Astrocyte of the cerebellum (primary cell): ENCODE measurements around the gene CTIF.

Experiments
- DNase-seq: peaks from one replicate; pipeline ENCODE4 v3.0.0-alpha.2; 2011; ENCODE audit warnings: low read depth
- H3K4me3 ChIP-seq: 2 replicates; pipeline ENCODE4 v1.5.1; 2011; ENCODE audit warnings: mild to moderate bottlenecking, low read depth, low read length, moderate library complexity
- in situ Hi-C: cut with HindIII; loops from 2 replicates; pipeline ENCODE4 v1.10.0; 2017; ENCODE audit warnings: low sequenced_read_pairs
- TF ChIP-seq, protein P1 (sequence below): IDR thresholded peaks from 2 replicates; pipeline ENCODE4 v1.5.1; 2012; ENCODE audit warnings: low read length, low read depth, moderate library complexity, mild to moderate bottlenecking; ENCODE audit errors: missing control alignments

Gene CTIF

DNA sequence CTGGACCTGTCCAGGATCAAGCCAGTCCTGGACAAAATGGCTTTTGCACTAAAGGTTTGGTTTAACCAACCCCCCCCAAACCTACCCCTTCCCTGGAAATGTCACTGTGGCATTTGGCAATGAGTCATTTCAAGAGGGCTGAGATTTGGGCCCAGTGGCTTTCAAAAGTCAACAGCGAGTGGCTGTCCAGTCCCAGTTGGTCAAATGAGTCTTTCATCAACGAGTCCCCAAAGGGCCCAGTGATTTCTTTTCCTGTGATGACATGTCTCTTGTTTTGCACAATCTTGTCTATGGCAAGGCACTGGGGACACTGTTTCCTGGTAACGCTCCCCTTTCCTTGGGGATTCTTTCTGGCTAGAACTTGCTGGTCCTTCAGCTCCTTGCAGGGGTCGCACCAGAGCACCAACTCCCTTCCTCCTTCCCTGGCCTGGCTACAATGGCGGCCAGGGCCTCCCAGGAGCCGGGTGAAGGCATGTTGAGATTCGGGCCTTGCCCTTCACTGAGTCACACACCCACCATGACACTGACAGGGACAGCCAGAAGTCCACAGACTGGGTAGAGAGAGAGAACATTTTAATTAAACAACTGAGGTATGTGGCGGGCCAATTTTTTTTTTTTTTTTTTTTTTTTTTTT is 324.7 kb downstream of the CTIF start:
- DNase-seq, result no peak
- in situ Hi-C loops, result no loop called here
- TF ChIP-seq, protein P1, sequence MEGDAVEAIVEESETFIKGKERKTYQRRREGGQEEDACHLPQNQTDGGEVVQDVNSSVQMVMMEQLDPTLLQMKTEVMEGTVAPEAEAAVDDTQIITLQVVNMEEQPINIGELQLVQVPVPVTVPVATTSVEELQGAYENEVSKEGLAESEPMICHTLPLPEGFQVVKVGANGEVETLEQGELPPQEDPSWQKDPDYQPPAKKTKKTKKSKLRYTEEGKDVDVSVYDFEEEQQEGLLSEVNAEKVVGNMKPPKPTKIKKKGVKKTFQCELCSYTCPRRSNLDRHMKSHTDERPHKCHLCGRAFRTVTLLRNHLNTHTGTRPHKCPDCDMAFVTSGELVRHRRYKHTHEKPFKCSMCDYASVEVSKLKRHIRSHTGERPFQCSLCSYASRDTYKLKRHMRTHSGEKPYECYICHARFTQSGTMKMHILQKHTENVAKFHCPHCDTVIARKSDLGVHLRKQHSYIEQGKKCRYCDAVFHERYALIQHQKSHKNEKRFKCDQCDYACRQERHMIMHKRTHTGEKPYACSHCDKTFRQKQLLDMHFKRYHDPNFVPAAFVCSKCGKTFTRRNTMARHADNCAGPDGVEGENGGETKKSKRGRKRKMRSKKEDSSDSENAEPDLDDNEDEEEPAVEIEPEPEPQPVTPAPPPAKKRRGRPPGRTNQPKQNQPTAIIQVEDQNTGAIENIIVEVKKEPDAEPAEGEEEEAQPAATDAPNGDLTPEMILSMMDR, result no peak
- H3K4me3 ChIP-seq, result no peak overlapping the region

DNA sequence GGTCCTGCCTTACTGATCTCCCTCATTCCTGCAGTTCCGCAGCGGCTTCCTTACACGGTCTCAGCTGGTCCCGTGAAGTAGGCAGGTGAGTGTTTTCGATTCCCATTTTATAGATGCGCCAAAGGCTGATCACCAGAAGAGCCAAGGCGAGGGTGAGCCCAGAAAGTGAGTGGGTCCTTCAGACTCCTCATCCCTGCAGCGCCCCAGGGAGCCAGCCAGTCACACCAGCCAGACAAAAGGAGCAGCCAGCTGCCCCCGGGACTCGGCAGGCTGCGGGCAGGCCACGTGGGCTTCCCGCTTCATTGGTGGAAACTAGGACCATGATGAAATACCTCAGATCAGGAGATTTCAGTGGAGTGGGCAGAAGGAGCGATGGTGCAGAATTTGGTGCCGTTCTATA is 326.0 kb downstream of the CTIF start:
- in situ Hi-C loops, result no loop called here
- TF ChIP-seq, protein P1, result no peak
- DNase-seq, result no peak
- no peak overlapping the region for H3K4me3 ChIP-seq

DNA sequence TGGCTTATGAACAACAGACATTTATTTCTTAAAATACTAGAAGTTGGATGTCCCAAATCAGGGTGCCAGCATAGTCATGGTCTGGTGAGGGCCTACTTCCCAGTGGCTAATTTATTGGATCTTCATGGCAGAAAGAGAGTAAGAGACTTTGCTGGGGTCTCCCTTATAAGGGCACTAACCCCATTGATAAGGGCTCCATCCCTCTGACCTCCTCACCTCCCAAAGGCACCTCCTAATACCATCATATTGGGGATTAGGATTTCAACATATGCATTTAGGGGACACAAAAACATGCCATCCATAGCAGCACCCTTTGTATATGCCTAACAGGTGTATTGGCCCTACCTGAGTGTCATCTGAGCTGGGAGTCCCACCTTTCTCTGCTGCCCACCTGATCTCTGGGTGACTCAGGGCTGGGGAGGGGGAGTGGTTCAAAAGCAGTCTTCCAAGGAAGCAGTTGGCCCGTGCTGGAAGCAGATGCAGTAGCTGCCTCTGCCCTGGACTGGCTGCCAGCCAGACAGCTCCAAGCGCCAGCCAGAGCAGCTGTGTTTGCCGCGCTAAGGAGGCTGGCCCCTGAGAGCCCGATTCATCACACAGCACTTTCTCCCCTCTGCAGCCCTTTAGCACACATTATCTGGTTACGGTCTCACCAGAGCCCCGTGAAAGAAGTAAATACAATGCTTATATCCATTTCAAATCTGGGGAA is 327.4 kb downstream of the CTIF start:
- DNase-seq, result peak; percentile 38
- TF ChIP-seq, protein P1, result no peak
- no peak overlapping the region for H3K4me3 ChIP-seq
- in situ Hi-C loops, result no loop called here

DNA sequence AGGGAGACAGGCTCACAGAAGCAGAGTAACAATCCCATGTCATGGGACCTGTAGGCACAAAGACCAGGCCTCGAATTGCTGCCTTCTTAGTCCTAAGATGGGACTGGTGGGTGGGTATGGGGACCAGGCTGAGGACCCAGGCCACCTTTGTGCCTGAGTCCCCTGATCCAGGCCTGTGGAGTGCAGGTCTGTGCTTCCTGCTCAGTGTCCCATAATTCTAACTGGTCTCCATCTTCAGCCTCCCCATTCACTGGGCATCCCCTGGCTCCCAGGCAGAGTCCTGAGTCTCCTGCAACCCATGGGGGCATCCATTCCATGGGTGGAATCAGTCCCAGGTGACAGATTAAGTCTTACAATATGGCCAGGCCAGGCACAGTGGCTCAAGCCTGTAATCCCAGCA is 328.0 kb downstream of the CTIF start:
- TF ChIP-seq, protein P1, result no peak
- in situ Hi-C loops, result no loop called here
- no peak for DNase-seq
- no peak overlapping the region for H3K4me3 ChIP-seq

DNA sequence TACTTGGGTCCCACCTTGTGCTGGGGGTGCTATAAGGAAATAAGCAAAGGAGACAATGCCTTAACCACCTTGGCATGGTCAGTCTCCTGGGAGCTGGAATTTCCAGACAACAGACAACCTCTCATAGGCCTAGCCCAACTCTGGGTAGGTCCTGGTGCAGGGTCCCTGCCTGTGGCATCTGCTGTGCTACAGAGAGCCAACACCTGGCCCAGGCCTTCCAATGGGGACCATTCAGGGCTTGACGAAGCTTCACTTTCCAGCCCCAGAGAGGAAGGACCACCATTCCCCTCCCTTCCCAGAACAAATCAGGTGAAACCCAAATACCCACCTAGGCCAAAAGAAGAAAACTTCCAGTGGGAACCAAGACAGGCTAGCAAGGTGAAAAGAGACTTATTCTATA is 329.1 kb downstream of the CTIF start:
- in situ Hi-C loops, result no loop called here
- TF ChIP-seq, protein P1, result no peak
- H3K4me3 ChIP-seq, result no peak overlapping the region
- no peak for DNase-seq

DNA sequence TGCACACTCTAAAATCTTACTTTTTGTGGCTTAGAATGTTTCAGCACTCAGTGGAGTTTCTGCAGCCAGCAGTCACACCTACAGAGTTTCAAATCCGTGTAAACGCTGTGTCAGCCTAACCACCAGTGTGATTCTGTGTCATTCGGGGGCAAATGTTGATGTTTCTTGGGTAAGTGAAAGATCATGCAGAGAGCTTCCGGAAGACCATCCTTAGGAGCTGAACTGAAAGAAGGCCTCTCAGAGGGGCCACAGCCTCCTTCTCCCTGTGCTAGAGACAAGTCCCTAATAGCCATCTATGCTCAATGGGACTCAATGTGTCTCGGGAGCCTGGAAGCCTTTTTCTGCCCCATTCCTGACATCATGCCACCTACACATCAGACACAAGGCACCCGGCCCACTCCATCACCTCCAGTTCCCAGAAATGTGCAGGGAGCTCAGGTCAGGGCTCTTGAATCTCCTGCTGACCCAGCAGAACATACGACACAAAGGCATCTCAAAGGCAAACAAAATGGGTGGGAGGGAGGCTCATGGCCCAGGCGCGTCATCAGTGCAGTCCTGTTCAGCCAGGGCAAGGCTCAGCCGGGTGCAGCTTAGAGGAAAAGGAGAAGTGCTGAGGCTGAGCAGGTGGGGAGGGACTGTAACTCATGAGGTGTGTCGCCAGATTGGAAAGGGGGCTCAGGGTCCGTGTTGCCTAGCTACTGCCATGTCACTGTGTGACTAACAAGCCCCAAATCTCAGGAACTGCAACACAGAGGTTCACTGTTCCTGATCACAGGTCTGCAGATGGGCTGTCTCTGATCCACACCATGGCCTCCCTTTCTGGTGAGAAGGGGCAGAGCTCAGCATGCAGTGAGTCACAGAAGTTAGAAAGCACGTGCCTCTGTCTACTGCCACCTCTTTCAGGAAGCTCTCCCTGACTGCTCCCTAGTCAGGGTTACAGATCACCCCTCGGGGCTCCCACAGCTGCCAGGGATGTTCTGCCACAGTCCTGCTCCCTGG is 329.9 kb downstream of the CTIF start:
- TF ChIP-seq, protein P1, result no peak
- in situ Hi-C loops, result no loop called here
- no peak for DNase-seq
- H3K4me3 ChIP-seq, result no peak overlapping the region
